Activated CD4-positive, alpha-beta T cell treated with anti-CD3 and anti-CD28 coated beads, Interleukin-2, amount 50 U/mL, for 48 hours (primary cell): Measurements from ENCODE around the gene NPFFR1.

Experiments used
- DNase-seq, 2 experiments: peaks; one replicate each; pipeline ENCODE4 v3.0.0-alpha.2; 2020

Gene NPFFR1, protein sequence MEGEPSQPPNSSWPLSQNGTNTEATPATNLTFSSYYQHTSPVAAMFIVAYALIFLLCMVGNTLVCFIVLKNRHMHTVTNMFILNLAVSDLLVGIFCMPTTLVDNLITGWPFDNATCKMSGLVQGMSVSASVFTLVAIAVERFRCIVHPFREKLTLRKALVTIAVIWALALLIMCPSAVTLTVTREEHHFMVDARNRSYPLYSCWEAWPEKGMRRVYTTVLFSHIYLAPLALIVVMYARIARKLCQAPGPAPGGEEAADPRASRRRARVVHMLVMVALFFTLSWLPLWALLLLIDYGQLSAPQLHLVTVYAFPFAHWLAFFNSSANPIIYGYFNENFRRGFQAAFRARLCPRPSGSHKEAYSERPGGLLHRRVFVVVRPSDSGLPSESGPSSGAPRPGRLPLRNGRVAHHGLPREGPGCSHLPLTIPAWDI

DNA sequence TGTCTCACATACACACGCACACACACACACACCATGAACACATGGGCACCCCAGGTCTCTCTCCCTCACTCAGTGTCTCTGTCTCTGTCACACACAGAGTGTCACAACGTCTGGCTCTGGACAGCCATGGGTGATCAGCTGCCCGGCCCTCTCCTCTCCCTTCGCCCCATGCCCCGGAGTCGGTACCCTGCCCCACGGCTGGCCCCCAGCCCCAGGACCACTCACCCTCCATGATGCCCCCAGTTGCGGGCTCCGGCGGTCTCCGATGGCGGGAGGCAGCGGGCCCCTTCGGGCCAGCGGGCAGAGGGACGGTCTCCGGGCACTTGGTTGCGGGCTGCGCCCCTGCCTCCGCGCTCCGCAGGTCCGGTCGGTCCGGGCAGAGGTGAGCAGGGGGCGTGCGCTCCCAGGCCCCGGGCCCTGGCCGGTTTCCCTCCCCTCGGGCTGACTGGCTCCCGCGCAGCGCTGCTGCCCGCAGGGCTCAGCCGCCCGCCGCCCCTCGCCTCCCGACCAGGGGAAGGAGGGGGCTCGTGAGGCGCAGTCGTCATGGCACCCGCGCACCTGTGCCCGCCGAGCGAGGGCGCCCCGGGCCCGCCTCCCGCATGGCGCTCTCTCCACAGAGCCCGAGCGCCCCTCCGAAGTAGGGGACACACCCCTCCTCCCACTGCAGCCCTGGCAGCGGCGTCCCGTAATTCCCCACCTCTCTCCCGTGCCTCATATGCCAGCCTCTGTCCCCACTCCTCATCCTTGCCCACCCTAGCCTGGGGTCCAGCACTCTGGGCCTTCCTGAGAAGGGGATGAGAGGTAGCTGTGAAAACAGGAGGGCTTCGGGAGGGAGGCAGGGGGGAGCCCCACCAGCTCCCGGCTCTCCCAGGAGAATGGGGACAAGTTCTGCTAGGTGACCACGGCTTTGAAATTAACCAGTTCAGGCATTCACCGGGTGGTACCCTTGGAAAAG is at the start of gene NPFFR1:
Gene NPFFR1, minus strand, starts transcription at position 560 of the 955 bp plus-strand sequence. Its CDS starts 328 bp downstream, at position 232.
- no peak for DNase-seq

DNA sequence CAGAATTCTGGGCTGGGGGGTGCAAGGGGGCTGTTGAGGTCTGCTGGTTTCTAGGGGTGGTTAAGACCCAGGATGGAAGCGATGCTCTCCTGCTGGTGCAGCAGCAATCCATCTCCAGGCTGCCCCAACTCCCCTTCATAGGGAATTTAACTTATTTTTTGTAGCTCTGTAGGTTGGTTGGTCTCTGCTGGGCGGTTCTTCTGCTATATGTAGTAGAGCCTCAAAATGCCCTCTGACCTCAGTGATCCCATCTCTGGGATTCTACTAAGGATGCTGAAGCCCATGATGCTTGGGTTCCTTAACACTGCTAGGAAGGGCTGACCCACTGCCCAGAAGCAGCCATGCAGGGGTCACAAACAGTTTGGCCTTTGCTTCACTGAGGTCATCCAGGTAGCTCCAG is 49.5 kb upstream of the NPFFR1 start:
- no peak for DNase-seq

DNA sequence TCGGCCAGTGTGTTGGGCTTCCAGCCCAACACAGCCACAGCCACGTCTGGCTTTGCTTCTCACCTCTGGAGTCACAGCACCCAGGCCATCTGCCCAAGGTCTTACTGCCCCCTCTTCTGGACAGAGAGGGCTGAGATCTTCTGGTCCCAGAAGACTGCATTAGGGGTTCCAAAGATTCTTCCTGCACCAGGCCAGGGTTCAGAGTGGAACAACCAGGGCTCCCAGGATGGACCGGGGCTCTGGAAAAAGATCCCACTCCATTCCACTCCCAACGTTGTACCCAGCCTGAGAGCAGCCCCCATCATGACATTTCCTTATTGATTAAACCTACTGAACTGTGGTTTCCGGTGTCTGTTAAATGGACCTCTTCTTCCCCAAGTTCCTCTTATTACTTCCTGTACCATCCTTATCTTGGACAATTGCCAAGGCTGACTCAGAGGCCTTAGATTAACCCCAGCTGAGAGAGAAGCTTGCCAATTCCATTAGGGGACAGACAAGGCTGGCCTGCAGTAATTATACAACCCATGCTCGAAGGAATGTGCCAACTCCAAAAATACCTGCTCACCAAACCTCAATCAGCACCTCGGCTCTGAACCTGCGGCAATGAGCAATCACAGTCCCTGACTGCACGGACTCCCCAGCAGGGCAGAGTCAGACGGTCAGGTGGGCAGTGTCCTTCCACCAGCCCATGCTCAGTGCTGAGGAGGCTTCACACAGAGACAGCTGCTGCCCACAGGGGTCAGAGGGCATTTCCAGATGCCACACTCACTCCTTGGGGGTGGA is 47.9 kb upstream of the NPFFR1 start:
- DNase-seq = no peak

DNA sequence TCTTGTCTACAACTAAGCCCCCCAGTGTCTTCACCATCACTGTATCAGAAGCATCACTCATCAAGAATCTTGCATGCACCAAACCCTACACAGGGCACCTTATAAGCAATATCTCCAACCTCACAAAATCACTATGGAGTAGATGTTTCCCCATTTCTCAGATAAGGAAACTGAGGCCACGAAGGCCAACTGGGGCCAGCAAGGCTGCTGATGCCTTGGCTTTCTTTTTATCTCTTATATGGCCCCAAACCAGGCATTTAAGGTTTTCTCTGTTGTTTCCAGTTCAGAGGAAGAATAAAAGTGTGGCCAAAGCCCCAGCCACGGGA is 47.3 kb upstream of the NPFFR1 start:
- no peak for DNase-seq

DNA sequence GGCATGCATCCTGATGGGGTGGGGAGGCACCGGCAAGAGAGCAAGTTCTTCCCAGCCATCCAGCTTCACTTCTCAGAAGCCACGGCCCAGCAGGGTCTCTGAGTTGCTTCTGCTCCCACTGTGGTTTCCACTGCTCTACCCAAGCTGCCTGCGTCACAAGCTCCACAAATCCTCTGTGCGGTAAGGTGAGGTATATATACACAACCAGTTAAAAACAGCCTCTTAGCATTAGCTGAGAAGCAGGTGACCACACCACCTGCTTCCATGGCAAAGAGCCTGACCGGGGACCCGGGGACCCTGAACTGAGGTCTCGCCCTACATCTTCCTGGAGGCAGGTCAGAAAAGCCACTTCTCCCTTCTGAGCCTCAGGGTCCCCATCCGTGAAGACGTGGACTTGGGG is 46.9 kb upstream of the NPFFR1 start:
- no peak for DNase-seq

DNA sequence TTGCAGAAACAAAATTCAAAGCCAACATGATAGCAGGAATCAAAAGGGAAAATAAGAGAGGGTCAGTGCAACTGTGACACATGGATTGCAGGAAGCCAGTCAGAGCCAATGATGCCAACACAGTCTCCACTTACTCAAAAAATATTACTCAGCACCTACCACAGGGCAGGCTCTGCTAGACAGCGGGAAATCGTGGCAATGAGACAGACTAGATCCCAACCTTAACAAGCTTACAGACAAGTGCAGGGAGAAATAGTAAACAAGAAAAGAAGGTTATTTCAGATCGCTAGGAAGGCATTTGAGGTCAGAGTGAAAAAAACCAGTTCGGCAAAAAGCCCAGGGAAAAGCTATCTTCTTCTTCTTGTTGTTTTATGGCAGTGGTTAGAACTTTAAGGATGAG is 45.2 kb upstream of the NPFFR1 start:
- no peak for DNase-seq

DNA sequence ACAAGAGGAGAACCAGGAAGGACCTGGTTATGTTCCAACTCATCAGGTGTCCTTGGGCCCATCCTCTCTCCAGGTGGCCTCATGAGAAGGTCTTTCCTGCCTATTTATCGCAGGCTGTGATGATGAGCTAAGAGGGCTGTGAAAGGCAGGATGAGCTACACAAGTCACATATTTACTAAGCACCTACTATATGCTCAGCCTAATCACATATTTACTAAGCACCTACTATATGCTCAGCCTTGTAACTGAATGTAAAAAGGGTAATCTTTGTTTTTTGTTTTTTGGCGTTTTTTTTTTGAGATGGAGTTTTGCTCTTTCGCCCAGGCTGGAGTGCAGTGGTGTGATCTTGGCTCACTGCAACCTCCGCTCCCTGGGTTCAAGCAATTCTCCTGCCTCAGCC is 44.2 kb upstream of the NPFFR1 start:
- no peak for DNase-seq

DNA sequence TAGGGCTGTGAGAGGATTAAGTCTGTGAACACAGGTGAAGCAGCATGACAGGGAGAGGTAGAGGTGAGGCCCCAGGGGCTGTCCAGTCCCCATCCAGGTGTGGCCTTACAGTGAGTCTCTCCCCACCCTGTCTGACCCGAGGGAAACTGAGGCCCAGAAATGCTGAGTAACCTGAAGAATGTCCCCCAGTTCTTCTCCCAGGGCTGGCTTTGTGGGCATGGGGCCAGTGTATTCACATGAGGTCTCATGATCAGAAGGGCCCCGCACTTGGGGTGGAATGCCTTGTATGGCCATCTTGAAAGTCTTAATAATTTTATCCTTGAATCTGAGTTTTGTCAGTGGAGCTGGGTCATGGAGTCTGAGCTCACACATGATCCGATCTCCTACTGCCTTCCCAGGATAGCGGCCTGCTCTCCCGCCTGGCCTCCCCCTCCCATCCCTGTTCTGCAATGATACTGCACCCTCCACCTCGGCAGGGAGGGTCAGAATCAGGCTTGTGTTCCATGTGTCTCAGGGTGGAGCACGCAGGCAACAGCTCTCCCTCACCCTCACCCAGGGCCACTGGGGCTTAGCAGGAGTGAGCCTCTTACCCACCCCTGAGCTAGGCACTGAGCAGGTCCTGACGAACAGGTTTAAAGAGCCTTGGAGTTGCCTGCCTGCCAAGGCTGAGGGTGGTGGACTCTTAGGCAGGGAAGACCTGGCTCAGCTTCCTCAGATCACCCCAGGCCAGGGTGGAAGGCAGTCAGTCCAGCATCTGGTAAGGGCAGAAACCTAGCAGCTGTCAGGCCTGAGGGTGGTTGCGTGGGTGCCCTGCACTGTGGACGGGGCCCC is 41.4 kb upstream of the NPFFR1 start:
- no peak for DNase-seq

DNA sequence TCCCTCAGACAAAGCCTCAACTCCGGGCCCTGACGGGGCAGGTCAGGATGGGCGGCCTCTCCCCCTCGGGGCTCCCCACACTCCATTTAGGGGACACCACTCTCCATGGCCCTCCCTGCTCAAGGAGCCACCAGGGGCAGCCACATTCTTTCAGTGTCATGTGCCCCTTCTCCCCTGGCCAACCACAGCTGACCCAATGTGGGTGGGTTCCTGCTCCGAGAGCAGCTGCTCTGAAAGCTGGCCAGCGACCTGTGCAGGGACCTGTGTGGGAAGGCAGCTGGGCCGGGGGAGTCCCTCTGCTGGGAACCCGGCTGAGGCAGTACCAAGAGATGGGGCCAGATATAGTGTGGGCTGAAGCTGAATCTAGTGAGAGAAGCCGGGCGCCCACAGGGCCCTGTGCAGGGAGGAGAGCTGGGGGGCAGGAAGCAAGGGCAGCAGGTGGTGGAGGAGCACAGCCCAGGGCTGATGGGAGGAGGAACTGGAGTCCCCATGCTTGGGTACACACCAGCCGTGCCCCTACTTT is 40.6 kb upstream of the NPFFR1 start:
- no peak for DNase-seq

DNA sequence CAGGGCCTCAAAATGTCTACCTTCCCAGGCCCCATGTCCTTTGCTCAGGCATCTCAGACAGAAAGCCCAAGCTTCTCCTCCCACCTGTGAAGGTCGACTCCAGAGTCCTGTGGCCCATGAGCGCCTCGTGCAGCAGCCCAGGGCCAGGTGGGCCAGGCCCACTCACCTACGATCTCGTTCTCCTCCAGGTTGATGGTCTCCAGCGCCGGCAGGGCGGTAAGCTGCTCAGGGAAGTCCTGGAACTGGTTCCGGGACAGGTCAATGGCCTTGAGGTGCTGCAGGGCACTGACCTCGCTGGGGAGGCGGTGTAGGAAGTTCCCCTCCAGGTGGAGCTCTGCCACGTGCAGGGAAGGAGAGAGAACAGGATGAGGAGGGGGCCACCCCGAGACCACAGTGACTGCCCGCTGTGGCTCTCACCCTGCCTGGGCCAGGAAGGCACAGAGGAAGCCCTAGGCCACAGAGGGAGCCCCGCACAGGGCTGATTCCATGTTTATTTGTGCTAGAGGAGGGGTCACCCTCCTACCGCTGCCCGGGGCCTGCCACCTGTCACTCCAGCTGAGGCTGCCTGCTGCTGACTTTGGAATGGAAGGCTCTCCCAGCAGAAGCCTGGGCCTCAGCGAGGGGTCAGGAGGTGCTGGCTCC is 40.0 kb upstream of the NPFFR1 start:
- DNase-seq = no peak

DNA sequence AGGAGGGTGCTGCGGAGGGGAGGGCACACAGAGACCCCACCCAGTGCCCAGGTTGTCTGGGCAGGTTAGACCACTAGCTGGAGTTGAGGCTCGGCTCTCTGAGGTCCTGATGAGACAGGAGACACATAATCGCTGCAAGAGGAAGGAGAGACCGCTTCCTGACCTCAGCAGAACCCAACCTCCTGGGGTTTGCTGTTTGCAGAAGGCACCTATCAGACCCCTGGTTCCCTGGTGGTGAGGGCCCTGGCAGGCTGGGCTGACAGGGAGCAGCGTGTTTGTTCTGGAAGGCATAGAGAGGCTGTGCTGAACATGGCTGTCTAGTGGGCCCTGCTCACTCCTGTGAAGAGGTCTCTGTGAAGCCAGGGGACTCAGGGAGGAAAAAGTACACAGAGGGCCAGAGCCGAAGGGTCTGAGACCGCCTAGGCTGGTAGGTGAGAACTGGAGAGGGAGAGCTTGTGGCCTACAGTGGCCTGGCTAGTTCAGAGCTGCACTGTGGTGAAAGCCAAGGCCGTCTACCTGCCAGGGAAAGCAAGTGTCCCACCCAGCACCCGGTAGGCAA is 39.4 kb upstream of the NPFFR1 start:
- no peak for DNase-seq

DNA sequence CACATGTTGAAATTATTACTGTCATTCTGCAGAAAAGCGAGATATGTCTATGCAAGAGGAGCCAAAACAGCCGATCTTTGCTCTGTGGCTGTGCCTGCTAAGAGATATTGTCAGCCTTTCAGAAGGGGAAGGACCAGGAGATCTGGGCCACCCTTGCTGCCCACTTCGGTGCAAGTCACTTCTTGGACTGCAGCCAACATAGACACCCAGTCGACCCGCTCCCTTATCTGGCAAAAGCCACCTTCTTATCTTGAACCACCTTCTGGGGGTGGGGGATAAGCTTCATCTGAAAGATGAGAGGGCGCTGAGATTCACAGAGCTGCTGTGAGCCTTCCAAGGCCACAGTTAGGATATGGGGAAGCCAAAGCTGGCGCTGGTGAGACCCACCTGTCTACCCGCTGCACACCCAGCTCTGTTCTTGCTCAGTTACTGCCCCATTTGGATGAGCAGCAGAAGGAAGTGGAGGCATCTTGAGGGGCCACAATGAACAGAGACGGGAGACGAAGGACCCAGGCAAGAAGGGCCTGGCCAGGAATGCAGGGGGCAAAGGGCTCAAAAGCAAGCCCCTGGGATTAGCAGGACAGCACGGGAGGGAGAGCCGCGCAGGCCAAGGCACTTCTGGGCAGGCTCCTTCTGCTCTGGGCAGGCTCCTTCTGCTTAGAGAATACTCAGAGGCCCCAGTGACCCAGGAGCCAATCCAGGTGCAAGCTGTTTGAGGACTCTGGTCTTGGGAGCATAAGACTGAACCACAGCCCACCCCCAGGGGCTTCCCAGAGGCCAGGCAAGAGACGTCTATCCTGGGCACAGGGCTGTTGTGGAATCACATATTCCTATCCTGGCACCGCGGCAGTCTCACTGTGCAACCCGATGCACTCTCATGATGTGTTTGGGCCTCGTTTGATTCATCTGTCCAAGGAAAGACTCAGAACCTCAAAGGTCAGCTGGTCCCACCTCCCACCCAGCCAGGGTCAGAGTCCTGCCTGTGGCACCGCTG is 38.4 kb upstream of the NPFFR1 start:
- no peak for DNase-seq

DNA sequence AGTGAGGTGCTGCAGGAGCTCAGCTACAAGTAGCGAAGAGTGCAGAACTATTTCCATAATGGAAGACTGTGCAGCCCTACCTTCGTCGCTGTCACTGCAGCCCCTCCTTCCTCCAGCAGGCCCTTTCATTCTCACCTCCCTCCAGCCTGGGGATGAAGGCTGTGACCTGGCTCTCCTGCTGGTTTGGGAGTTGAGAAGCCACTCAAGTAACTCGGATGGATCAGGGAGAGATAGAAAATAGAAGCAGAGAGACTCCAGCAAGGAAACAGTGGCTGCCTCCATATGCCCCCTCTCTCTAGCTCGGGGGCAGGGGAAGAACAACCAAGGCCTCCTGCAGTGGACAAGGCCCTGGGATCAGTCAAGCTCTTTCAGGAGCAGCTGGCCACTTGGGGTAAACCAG is 37.4 kb upstream of the NPFFR1 start:
- DNase-seq = no peak

DNA sequence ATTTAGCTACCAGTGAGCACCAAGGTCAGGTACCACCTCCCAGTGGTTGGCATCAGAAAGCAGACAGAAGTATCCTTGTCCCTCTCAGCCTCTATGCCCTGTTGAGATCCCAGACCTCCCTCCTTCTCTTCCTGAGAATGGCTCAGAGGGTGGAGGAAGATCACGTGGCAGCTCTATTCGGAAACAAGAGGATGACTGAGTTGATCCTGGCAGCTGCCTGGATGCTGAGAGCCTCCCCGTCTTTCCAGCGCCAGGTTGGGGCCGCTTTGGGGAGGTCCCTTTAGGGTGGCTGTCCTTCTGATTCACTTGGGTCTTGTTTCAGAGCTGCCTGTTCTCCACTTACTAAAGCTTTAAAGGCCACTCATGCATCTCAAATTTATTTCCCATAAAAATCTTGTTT is 36.9 kb upstream of the NPFFR1 start:
- DNase-seq = no peak

DNA sequence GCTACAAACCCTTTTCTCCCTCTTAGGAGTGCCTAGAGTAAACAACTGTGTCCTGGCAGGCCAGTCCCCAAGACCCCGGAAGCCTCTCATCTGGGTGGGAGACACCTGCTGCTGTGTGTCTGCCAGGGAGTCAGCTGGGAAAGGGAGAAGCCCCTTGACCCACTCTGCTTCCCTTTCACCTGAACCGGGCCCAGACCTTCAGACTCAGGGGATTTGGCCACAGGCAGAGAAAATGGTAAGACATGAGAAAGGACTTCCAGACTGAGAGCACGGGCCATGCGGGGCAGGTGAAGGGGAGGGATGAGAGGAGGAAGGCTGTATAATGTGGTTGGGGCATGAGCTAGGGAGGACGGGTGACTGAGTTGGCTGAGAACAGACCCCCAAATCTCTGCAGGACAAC is 36.0 kb upstream of the NPFFR1 start:
- no peak for DNase-seq

DNA sequence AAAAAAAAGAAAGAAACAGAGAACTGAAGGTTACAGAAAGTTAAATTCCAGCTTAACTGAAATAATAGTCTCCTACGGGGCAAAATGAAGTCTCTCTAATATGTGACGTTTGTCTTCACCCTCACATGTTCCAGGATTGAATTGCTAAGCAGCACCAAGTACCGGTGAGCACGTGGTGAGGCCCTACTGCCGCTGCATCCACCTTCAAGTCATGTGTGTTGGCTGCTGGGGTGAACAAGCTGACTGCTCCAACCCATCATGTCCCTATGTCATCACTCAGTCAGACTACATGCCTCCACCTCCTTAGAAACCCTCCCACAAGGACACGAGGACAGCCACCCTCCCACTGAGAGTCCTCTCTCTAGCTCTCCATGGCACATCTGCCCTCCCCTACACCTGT is 35.4 kb upstream of the NPFFR1 start:
- no peak for DNase-seq

DNA sequence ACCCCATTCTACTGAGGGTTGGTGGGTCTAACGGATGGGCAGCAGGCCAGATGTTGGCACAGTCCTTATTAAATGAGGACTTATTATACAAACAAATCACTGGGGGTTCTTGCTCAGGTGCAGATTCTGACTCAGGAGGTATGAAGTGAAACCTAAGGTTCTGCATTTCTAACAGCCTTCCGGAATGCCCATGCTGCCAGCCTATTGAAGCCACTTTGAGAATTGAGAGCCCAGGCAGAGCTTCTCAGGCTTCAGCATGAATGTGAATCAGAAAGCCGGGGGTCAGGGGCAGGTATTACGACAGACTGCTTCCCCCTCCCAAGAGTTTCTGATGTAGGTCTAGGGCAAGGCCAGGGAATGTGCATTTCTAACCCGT is 34.1 kb upstream of the NPFFR1 start:
- no peak for DNase-seq

DNA sequence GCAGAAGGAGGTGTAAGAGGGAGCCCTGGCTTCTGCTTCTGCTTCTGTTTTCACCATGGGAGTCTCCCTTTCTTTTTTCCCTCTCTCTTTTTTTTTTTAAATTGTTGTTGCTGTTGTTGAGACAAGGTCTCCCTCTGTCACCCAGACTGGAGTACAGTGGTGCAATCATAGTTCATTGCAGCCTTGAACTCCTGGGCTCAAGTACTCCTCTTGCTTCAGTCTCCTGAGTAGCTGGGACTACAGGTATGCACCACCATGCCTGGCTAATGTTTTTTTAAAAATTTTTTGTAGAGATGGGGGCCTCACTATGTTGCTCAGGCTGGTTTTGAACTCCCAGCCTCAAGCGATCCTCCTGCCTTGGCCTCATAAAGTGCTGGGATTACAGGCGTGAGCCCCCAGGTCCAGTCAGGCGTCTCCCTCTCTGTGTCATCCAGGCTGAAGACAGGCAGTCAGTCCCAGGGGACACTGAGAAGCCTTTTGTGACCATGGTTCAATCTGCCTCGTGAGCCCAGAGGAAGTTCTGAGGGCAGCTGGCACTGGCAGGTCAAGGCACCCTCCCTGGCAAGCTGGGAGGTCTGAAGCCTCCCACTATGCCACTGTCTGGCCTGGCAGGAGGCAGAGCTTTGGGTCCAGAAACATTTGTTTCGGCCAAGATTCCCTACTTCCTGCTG is 33.6 kb upstream of the NPFFR1 start:
- DNase-seq = no peak

DNA sequence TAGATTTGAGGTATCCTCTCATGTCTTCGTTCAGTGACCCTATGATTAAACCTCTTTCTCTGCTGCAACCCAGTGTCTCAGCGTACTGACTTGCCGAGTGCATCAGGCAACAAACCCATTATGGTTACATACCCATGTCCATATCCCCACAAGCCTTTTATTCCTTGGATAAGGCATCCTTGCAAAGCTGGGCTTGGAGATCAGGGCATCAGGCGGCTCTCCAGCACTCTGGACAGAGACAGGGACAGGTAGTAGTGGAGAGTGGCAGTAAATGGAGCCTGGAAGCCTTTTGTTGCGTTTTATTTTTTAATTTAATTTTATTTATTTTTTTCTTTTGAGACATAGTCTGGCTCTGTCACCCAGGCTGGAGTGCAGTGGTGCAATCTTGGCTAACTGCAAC is 32.0 kb upstream of the NPFFR1 start:
- no peak for DNase-seq
